Activated CD4-positive, alpha-beta T cell treated with anti-CD3 and anti-CD28 coated beads, Interleukin-2, amount 50 U/mL, for 24 hours (primary cell): ENCODE measurements around the gene CMTR2.
A peak's percentile ranks its signal among the peaks of the same experiment; 100 is the strongest.
"Not testable (repeated sequence)": the region's sequence is repeated elsewhere in the genome, so short reads cannot be mapped to it uniquely, and the experiment has no call there.

Experiments used
- DNase-seq, 2 donors: peaks; one replicate each; pipeline ENCODE4 v3.0.0-alpha.2; 2020; ENCODE audit warnings: low read depth in 1 of 2, low spot score in 1 of 2

CMTR2 gene, protein sequence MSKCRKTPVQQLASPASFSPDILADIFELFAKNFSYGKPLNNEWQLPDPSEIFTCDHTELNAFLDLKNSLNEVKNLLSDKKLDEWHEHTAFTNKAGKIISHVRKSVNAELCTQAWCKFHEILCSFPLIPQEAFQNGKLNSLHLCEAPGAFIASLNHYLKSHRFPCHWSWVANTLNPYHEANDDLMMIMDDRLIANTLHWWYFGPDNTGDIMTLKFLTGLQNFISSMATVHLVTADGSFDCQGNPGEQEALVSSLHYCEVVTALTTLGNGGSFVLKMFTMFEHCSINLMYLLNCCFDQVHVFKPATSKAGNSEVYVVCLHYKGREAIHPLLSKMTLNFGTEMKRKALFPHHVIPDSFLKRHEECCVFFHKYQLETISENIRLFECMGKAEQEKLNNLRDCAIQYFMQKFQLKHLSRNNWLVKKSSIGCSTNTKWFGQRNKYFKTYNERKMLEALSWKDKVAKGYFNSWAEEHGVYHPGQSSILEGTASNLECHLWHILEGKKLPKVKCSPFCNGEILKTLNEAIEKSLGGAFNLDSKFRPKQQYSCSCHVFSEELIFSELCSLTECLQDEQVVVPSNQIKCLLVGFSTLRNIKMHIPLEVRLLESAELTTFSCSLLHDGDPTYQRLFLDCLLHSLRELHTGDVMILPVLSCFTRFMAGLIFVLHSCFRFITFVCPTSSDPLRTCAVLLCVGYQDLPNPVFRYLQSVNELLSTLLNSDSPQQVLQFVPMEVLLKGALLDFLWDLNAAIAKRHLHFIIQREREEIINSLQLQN

DNA sequence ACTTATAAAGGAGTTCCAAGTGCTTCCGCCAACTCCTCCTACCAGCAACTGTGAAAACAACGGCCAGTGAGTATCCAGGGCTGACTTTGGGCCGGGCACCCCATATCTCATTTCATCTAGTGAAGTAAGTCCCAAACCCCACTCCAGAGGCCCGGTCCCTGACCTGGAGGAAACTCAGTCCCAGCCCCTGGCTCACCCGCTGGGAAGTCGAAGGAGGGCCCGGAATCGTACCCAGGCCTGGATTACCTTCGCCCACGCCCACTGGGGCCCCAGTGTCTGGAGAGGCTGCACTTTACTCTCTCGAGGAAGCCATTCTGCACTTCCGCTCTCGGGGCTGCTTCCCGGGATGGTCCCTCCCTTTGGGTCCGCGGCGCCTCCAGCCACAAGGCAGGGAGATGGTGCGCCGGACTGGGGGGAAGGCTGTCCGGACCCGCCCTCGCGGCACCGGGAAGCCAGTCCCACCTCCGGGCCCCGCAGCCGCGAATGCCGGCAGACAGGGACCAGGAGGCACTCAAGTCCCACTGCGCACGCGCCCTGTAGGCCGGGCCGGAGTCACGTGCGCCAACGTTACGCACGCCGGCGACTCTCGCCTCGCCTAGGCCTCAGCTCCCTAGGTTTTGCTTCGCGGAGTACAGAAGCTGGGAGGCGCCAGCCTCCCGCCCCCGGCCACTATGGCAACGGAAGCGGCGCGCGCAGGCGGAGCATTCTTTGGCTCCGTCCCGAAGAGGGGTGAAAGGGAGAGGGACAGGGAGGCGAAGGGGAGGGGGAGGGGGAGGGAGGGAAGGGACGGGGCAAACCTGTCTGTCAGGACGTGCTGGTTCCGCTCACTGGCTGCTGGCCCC lies at the start of gene CMTR2:
TSS of gene CMTR2 (minus strand) at position 513 of the 842 bp plus-strand sequence. CDS start 3,482 bp downstream, outside the sequence.
- peak; percentile 79 to 90 for DNase-seq

DNA sequence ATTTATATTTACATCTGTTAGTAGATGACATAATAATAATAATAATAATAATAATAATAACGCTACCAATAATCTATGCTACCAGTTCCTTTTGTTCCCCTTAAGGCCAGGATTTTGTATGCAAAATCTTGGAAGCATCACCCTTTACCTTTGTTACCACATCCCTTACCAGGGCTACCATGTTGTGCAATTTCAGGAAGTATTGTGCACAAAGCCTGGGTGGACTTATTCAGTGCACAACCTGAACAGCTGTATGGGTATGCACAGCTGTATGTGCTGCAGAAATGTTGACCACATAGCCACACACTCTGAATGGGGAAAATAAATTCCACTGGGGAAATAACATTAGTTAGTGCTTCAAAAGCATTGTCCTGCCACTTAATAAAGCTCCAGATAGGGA lies 49.4 kb upstream of the CMTR2 start:
- DNase-seq = no peak

DNA sequence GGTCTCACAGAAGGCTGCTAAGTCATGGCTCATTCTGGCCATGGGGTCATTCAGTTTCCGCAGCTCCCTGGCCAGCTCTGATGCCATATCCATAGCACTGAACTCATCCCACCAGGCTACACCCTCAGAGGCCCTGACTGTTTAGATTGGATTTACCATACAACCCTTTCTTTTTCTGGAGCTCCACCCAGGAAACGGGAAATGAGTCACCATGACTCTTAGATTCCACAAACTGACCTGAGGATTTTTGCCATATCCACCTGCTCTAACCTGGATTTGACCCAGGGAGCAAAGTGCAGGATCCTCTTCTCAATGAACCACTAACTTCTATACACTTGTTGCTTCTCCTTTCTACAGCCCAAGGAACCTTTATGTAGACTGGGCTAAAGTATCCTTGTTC lies 49.0 kb upstream of the CMTR2 start:
- no peak for DNase-seq

DNA sequence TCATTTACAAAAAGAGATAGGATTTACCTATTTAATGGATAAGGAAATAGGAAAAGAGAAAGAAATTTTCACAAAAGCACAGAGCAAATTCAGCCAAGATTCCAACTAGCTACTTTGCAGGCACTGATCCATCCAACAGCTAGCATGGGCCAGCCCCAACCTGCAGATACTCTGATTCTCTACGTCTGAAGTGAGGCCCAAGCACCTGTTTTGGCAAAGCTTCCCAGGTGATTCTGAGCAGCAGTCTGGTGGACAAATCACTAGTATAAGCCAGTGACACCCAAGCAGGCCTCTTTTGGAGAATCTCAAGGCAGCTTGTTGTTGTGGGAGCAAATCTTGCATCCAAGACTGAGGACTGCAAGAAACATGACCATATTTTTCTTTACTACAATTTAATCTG lies 48.4 kb upstream of the CMTR2 start:
- DNase-seq = no peak

DNA sequence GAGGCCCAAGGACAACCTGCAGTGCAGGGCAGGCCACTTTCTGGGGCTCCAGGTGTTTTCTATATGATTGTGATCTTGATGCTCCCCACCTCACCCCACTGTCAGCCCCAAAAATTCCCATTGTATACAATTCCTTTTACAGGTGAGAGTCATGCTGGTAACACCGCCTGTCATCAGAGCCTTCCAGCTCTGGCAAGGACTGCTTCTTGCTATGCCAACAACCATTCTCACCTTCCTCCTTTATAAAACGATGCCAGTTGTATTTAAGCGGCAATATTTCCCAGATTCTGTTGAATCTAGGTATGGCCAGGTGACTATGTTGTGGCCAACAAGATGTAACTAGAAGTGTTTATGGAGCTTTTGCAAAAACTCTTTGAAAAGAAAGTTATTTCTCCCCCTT lies 38.9 kb upstream of the CMTR2 start:
- DNase-seq = no peak

DNA sequence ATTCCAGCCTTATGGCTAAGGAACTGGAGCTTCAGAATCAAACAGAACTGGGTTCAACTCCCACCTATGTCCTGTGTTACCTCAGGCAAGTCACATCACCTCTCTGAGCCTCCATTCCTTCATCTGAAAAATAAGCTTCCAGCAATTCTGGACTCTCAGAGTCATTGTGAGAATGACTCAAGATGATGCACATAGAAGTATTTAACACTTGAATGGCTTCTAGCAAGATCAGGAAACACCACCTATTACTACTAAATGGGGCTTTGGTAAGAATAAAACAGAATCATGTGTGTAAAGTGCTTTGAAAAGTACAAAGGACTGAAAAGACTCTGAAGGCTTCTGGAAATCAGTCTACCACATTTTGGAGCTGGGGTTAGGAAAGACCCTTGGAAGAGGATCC lies 38.5 kb upstream of the CMTR2 start:
- no peak for DNase-seq

DNA sequence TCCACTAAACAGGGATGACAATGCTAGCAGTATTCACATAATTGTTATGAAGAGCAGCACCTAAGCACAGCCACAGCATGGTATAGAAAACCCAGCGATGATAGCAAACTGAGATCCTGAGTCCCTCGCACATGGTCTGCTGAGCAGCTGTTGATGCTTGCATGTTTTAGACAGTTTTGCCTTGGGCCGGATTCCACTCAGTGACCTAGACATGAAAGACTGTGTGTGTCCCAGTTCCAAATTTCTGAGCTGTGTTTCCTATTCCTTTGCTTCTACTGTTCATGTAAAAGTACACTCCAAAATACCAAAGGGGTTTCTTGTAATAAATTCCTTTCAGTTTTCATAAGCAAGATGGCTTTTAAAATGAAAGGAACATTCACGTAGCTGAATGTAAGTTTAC lies 30.8 kb upstream of the CMTR2 start:
- no peak for DNase-seq

DNA sequence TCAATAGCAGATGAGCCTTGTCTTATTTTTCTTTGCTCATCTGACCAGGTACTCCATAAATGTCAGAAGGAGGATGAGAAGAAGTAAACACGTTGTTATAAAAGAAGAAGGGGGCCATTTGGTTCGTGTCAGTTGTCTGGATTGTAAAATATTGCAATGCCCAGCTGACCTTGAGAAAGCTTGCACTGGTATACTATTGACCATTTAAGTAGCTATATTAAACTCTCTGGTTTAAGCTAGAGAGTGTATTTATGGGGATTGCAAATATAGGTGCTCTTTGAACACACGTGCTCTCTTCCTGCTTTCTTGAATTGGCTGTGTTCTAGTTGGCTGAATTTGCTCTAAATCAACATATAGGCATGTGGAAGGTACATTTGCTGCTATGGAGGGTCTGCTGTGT lies 26.1 kb upstream of the CMTR2 start:
- no peak for DNase-seq

DNA sequence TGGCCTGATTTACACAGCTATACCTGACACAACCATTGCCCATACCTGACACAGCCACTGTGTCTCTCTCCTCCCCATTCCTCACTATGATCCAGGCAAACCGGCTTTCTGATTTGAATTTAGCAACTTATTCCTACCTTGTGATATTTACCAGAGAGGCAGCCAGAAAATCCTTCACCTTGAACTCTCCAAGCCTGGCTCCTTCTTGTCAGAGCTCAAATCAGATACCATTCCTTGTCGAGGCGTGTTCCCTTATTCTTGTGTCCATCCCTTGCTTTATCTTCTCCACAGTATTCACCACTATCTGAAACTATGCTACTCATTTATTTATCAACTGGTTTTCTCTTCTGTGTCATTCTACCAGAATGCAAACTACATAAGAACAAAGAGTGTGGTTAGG lies 24.4 kb upstream of the CMTR2 start:
- not testable (repeated sequence) for DNase-seq

DNA sequence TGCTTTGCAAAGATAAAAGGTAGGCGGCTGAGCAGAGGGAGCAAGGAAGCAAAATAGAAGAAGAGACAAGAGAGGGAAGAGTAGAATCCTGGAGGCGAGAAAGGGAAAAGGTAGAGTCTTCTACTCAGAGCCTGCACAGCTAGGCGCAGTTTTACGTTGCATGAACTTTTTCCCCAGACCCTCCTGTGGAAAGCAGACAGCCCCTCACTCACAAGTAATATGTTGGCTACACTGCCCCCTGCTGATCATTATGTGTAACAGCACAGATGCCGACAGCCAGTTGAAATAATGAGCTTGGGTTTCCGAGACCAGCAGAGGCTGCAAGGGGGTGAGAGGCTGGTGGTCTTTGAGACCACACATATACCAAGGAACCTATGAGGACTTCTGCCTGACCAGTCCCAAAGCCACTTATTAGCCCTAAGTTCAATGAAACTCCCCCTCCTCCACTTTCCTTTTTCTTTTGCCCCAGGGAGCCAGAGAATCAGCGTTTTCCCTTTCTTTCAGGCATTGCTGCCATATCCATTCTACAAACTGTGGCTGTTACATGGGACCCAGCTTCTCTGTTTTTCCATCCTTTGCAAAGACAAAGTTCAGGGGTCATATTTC lies 22.5 kb upstream of the CMTR2 start:
- no peak for DNase-seq

DNA sequence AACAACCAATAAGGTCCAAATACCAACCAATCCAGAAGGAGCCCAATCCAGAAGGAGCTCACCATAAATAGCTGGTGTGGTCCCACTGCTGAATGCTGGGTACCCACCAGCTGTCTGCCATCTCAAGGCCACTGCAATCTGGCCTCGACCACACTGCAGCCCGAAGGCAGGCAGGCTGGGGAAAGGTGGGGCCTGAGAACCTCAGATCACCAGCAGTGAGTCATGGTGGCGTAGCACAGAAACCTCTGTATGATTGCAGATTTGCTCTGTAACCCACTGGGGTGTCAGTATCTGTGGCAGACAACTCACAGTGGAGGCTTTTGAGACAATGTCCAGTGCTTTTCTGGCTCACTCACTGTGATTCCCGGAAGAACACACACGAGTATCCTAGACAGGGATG lies 14.7 kb upstream of the CMTR2 start:
- no peak for DNase-seq

DNA sequence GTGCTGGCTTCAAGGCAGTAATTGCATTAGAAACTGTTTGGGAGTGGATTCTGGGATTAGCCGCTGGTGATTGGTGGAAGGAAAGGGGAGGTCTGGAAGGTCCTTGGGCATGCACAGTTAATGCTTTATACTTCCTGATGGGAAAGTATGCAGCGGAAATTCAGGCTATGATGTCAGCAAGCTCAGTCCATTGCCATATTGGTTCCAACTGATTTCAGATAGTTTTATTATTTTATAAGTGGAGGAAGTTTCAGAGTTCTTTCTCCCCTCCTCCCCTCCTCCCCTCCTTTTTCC lies 8.1 kb upstream of the CMTR2 start:
- DNase-seq = no peak

DNA sequence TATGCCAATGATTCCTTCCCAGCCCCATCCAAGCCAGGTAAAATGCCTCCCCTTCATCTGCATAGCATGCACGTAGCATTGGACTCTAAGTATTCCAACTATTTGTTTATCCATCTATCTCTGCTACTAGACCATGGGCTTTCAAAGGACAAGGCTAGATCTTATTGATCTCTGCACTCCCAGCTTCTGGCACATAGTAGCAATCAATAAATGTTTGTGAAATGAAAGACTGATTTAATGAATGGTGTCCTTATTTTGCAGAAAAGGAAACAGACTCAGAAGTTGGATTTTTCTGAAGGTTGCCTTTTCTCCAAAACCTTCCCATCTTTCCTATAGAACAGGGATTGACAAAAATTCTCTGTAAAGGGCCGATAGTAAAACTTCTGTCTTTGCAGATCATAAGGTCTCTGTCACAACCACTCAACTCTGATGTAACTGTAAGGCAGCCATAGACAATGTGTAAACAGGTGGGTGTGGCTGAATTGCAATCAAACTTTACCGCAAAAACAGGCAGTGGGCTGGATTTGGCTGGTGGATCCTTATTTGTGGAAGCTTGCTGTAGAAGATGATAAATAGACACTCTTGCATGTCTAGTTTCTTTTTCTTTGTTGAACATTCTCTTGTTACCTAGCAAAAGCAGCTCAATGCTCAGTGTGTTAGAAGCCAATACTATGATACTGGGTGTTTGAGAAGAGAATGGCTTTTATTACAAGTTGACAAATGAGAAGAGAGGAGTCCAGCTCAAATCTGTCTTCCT lies 7.6 kb upstream of the CMTR2 start:
- no peak for DNase-seq

DNA sequence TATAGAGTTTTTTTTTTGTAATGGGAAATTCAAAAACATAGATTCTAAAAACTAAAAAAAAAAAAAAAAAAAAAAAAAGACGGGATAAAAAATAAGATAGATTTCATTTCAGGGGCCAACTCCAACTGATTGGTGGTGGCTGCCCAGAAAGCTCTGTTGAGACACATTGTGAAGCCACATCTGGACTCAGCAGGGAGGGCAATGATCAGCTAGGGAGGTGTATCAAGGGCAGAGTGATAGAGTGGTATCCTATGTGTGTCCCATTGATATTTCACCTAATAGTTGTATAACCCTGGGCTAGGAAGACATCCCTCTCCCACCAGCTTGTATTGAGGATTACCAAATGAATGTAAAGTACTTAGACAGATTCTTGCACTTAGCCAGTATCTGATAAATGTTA lies 6.7 kb upstream of the CMTR2 start:
- no peak for DNase-seq

DNA sequence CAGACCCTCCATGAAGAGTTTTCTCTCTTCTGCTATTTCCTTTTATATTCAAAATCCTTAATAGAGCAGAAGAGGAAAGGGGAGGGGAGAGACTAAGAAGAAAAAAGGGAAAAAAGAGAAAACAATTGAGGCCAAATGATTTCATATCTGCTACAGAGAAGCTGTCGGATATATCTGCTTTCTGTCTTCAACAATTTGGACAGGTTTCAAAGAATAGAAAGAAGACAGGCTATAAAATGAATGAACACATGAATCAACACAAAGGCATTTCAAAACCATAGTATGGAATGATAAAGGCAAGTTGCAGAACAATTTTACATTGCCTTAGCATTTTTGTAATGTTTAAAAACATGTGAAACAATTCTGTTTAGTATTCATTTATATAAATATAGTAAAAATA lies 4.7 kb upstream of the CMTR2 start:
- DNase-seq = no peak

DNA sequence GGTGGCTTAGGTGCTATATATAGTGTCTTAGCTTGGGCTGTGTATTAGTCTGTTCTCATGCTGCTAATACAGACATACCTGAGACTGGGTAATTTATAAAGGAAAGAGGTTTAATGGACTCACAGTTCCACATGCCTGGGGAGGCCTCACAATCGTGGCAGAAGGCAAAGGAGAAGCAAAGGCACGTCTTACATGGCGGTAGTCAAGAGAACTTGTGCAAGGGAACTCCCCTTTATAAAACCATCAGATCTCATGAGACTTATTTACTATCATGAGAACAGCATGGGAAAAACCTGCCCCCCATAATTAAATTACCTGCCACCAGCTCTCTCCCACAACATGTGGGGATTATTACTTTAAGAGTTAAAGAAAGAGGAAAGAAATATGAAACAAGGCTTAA lies 2.9 kb upstream of the CMTR2 start:
- DNase-seq = not testable (repeated sequence)

DNA sequence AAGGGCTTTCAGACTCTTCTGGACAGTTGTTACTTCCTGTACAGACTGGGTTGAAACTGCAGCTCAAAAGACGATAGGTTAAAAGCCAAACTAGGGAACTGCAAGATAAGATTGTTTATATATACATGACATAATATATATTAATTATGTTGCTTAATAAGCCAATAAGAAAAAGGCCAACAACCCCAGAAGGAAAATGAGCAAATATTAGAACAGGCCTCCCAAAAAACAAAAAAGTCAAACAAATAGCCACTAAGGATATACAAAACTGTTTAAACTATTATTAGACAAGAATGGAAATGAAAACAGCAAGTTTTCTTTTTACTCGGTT lies 495 bp upstream of the CMTR2 start:
- DNase-seq = no peak

DNA sequence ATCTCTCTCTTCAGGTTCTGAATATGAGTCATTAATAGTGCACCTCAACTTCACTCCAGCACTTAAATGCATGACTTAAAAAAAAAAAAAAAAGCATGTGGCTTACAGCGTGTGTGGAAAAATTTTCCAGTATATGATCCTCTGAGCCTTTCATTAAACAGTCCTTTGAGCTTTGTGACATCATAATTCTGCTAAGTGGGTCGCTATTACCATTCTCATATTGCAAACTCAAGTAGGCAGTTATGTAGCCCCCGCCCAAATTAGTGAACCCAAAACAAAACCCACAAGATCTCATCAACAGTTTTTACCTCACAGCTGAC lies 672 bp downstream of the CMTR2 start:
- no peak for DNase-seq

DNA sequence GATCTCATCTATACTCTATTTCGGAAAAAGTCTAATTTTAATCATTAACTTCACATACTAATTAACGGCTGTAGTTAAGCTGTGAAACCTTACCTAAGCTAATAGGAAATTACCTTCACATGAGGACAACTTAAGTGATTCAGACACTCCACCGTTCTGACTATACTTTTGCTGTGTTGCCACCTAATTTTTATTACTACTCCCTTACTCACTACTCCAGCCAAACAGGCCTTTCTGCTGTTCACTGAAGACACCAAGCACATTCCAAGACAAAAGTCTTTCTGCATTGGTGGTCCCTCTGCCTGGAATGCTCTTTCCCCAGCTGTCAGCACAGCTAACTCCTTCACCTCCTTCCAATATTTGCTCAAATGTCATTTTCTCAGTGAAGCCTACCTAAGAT lies 1.3 kb downstream of the CMTR2 start:
- DNase-seq = no peak

DNA sequence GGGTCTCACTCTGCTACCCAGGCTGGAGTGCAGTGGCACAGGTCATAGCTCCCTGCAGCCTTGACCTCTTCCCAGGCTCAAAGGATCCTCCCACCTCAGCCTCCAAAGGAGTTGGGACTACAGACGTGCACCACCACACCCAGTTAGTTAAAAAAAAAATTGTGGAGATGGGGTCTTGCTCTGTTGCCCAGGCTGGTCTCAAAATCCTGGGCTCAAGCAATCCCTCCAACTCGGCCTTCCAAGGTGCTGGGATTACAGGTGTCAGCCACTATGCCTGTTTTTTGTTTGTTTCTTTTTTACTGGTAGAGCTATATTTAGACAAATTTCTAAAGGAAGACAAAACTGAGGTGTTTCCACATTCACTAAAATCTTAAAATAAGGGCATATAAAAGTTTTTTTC lies 1.7 kb downstream of the CMTR2 start:
- no peak for DNase-seq

DNA sequence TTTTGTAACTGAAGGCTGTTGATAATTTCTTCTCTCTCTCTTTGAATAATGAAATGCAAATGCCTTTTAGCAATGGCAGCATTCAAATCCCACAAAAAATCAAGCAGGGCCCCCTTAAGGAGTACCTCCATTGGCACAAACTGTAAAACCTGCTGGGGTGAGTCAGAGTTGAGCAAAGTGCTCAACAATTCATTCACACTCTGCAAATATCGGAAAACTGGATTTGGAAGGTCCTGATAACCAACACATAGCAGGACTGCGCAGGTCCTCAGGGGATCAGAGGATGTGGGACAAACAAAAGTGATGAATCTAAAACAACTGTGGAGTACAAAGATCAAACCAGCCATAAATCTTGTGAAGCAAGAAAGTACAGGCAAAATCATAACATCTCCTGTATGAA lies 5.6 kb downstream of the CMTR2 start:
- no peak for DNase-seq
